ENCODE measurements around the gene ZFHX2. TPM values are rescaled to one million over a fixed set of nuclear protein-coding genes. Genes with fewer than 3 reads are reported as not detected.

The ZFHX2 gene
- total RNA-seq, 1 experiment from 2014 or later: 19.4 TPM

- no peaks in the 10 kb centered on the region for H4K20me1 ChIP-seq (ENCODE audit: control insufficient read depth, insufficient read depth, insufficient read length)
These were observed 20.2 kb downstream of the ZFHX2 start for GRCh38 chr14:23531391-23531790.

More at GRCh38 chr14:23531391-23531790, 20.2 kb downstream of the ZFHX2 start:
- Mint-ChIP-seq H3K27ac (peak overlapping the region; percentile 7 to 77 (median 50); a peak in 5 of 7 replicates), H3K4me1 (peaks cover 23 to 31% of the 10 kb centered on the region in 2 experiments), H3K4me3 (no peak overlapping the region), H3K9me3 (no peaks in the 10 kb centered on the region), H3K27me3 (ENCODE audit: low read depth) (no peaks in the 10 kb centered on the region), H3K36me3 (ENCODE audit: insufficient read depth in 1 of 3, low read depth in 3 of 3) (peaks cover 55 to 69% (median 68%) of the 10 kb centered on the region in 3 experiments; a peak in 6 of 7 replicates)
- no peak overlapping the region; the same call in 1 of the 2 replicates for H3K14ac ChIP-seq (ENCODE audit: insufficient read depth, low read length)
- H3K27ac ChIP-seq (ENCODE audit: insufficient read length, low read depth, low read length): no peak overlapping the region
- H2BK5ac ChIP-seq (ENCODE audit: insufficient read length, low read length): no peak overlapping the region
- no peak overlapping the region for H4K5ac ChIP-seq (ENCODE audit: insufficient read length, low read depth, low read length)
- WGBS (ENCODE audit: extremely low coverage, insufficient read length, low lambda C conversion rate): no CpG with 5 or more reads among the region's 12 CpGs
- no peaks in the 10 kb centered on the region for H3K79me1 ChIP-seq (ENCODE audit: insufficient read depth, low read depth, low read length, poor library complexity, severe bottlenecking)
- H3K79me2 ChIP-seq (ENCODE audit: insufficient read depth, low read length): no peaks in the 10 kb centered on the region
- no peak for TF ChIP-seq CTCF (conservative IDR thresholded peaks at IDR 0.05)
- no peak overlapping the region for H3T11ph ChIP-seq (ENCODE audit: low read length)
- H2BK12ac ChIP-seq (ENCODE audit: insufficient read length, low read depth, low read length): no peak overlapping the region
- no peak overlapping the region for H3K18ac ChIP-seq (ENCODE audit: insufficient read length, low read depth, low read length)
- H3K9me3 ChIP-seq (ENCODE audit: control insufficient read depth, low read depth, low read length): no peaks in the 10 kb centered on the region
- no peak overlapping the region for H2BK15ac ChIP-seq (ENCODE audit: low read depth, low read length)
- DNase-seq: no peak
- H3K27me3 ChIP-seq (ENCODE audit: insufficient read depth, low read length): no peaks in the 10 kb centered on the region
- H3K4me2 ChIP-seq (ENCODE audit: insufficient read depth, insufficient read length, low read length): no peak overlapping the region
- no peak overlapping the region for H3K9ac ChIP-seq (ENCODE audit: extremely low read depth, insufficient read length, low read length)
- H2BK120ac ChIP-seq (ENCODE audit: low read depth, low read length, poor library complexity, severe bottlenecking): no peak overlapping the region
- no peak overlapping the region for H3K23ac ChIP-seq (ENCODE audit: insufficient read length, low read depth, low read length)
- H3K4ac ChIP-seq (ENCODE audit: low read depth, low read length): no peak overlapping the region
- no peak overlapping the region for H4K91ac ChIP-seq (ENCODE audit: insufficient read length, low read depth, low read length)
- no peak overlapping the region for H3K56ac ChIP-seq (ENCODE audit: insufficient read length, low read depth, low read length)
- no peaks in the 10 kb centered on the region for H3K23me2 ChIP-seq (ENCODE audit: insufficient read length, low read depth, low read length, poor library complexity, severe bottlenecking)
- no peak overlapping the region for H2BK20ac ChIP-seq (ENCODE audit: low read depth, low read length, poor library complexity, severe bottlenecking)
- H2AK5ac ChIP-seq (ENCODE audit: insufficient read length, low read length): no peak overlapping the region
- no peak overlapping the region for H2AFZ ChIP-seq (ENCODE audit: low read length)
- peaks cover 3% of the 10 kb centered on the region; the same call in 1 of the 2 replicates for H3K4me1 ChIP-seq (ENCODE audit: insufficient read depth, low read length)
- no peak overlapping the region for H4K8ac ChIP-seq (replicated peaks; ENCODE audit: insufficient read length, low read depth, low read length)

All from H9 (cell line).